Upper lobe of left lung (tissue), 6 donors: ENCODE data around the gene ALX4. TPM values are rescaled to one million over a fixed set of nuclear protein-coding genes. Genes with fewer than 3 reads are reported as not detected.

Source experiments
- ATAC-seq, 2 donors: fragments of 200-7000 bp; cut with Tn5 transposase; one replicate each; pipeline ENCODE4 v1.9.1; 2022; ENCODE audit warnings: mild to moderate bottlenecking in 2 of 2, moderate library complexity in 2 of 2; ENCODE audit not compliant: low FRiP score in 2 of 2
- DNase-seq, 2 donors: peaks; one replicate each; pipeline ENCODE4 v3.0.0-alpha.2; 2019 to 2020
- H3K27ac ChIP-seq, 4 donors: fragments of 200-600 bp; sonication (generic); one replicate each; pipeline ENCODE4 v1.5.1; 2016 to 2019
- H3K27me3 ChIP-seq, 4 donors: fragments of 200-600 bp; sonication (generic); one replicate each; pipeline ENCODE4 v1.5.1; 2017 to 2019
- H3K36me3 ChIP-seq, 4 donors: fragments of 200-600 bp; sonication (generic); one replicate each; pipeline ENCODE4 v1.5.1; 2016 to 2019
- H3K4me1 ChIP-seq, 4 donors: fragments of 200-600 bp; sonication (generic); one replicate each; pipeline ENCODE4 v1.5.1; 2018 to 2019
- H3K4me3 ChIP-seq, 4 donors: fragments of 200-600 bp; sonication (generic); one replicate each; pipeline ENCODE4 v1.5.1; 2017 to 2019; ENCODE audit warnings: mild to moderate bottlenecking in 2 of 4, moderate library complexity in 1 of 4
- H3K9me3 ChIP-seq, 4 donors: fragments of 200-600 bp; sonication (generic); one replicate each; pipeline ENCODE4 v1.5.1; 2018 to 2019
- CTCF ChIP-seq, 6 experiments: fragments of 450-650 bp in 4 of 6; fragments of 200-600 bp in 2 of 6; sonication (generic) in 2 of 6; IDR thresholded peaks; one replicate each; pipeline ENCODE4 v1.5.1; 2016 to 2019; ENCODE audit warnings: antibody characterized with exemption in 6 of 6
- EP300 ChIP-seq, 4 donors: sonication (generic); formaldehyde crosslinking; IDR thresholded peaks; one replicate each; pipeline ENCODE4 v1.5.1; 2017; ENCODE audit warnings: antibody characterized with exemption in 4 of 4, control low read depth in 2 of 4
- POLR2A ChIP-seq, 4 donors: fragments of 450-650 bp; IDR thresholded peaks; one replicate each; pipeline ENCODE4 v1.5.1; 2016 to 2017; ENCODE audit warnings: antibody characterized with exemption in 4 of 4, mild to moderate bottlenecking in 2 of 4
- POLR2AphosphoS5 ChIP-seq, 2 donors: sonication (generic); formaldehyde crosslinking; IDR thresholded peaks; one replicate each; pipeline ENCODE4 v1.5.1; 2017; ENCODE audit warnings: antibody characterized with exemption in 2 of 2
- WGBS, 2 donors: methylation state at CpG; one replicate each; pipeline ENCODE4 v1.1.5; 2017 to 2018; 5-methylcytosine and 5-hydroxymethylcytosine counted together
- total RNA-seq, 6 donors: library from RNA; depleted of rRNA in 4 of 6; stranded (reverse); fragments of >200 nt in 4 of 6; gene quantifications; one replicate each; pipeline versions ENCODE4 v1.1.0 to v1.2.1, GENCODE V29; 2016 to 2021
- donor health status: DM: no; HTN: no; CAD: no; lungs with moderate emphysema.
- donor health status: DM: no; HTN: yes; CAD: no; lungs with severe emphysema.

Gene ALX4
- total RNA-seq, 6 donors from 2014 or later, result not detected

GRCh38 chr11:44285756-44286155, 24.2 kb downstream of the ALX4 start:
- H3K4me1 ChIP-seq, result no peaks in the 10 kb centered on the region
- no peaks in the 10 kb centered on the region for H3K27me3 ChIP-seq
- WGBS, 2 donors, result 60 to 78% methylated on average over 2 of the region's 2 CpGs
- H3K36me3 ChIP-seq, result no peaks in the 10 kb centered on the region
- H3K27ac ChIP-seq, result no peak overlapping the region
- TF ChIP-seq POLR2A (IDR thresholded peaks at IDR 0.05), result no peak
- H3K4me3 ChIP-seq, result no peak overlapping the region
- ATAC-seq (no peak), DNase-seq (no peak)
- no peaks in the 10 kb centered on the region for H3K9me3 ChIP-seq

DNA sequence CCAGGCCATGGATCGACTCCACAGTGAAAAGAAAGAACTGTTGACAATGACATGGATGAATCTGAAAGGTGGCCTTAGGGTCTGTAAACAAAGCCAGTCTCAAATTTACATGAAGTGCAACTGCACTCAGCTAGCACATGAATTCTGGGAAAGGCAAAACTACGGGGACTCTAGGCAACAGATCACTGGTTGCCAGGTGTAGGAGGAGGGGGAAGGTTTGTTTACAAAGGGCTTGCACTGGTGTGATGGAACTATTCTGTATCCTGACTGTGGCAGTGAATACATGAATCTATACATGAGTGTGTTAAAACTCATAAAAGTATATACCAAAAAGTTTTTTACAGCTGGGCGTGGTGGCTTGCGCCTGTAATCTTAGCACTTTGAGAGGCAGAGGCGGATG, 27.3 kb downstream of the ALX4 start:
- no peaks in the 10 kb centered on the region for H3K27me3 ChIP-seq
- TF ChIP-seq CTCF (IDR thresholded peaks at IDR 0.05) (no peak), POLR2AphosphoS5 (IDR thresholded peaks at IDR 0.05) (no peak), EP300 (IDR thresholded peaks at IDR 0.05) (no peak), POLR2A (IDR thresholded peaks at IDR 0.05) (no peak)
- H3K36me3 ChIP-seq, result no peaks in the 10 kb centered on the region
- DNase-seq (no peak), ATAC-seq (no peak)
- H3K4me1 ChIP-seq, result no peaks in the 10 kb centered on the region
- no peak overlapping the region for H3K4me3 ChIP-seq
- H3K27ac ChIP-seq, result no peak overlapping the region
- no peaks in the 10 kb centered on the region for H3K9me3 ChIP-seq
- WGBS, 2 donors, result 76 to 86% methylated on average over 5 of the region's 5 CpGs

GRCh38 chr11:44281151-44281550, 28.8 kb downstream of the ALX4 start:
- ATAC-seq, result no peak
- H3K4me3 ChIP-seq, result no peak overlapping the region
- no peak for TF ChIP-seq EP300 (IDR thresholded peaks at IDR 0.05)
- no peak for TF ChIP-seq CTCF (IDR thresholded peaks at IDR 0.05)
- no peak for TF ChIP-seq POLR2A (IDR thresholded peaks at IDR 0.05)
- no peak for TF ChIP-seq POLR2AphosphoS5 (IDR thresholded peaks at IDR 0.05)
- H3K36me3 ChIP-seq, result no peaks in the 10 kb centered on the region
- H3K4me1 ChIP-seq, result no peaks in the 10 kb centered on the region
- H3K27ac ChIP-seq, result no peak overlapping the region
- DNase-seq, result no peak
- no peaks in the 10 kb centered on the region for H3K9me3 ChIP-seq
- H3K27me3 ChIP-seq, result no peaks in the 10 kb centered on the region
- 91 to 98% methylated on average over 9 of the region's 9 CpGs for WGBS, 2 donors

DNA sequence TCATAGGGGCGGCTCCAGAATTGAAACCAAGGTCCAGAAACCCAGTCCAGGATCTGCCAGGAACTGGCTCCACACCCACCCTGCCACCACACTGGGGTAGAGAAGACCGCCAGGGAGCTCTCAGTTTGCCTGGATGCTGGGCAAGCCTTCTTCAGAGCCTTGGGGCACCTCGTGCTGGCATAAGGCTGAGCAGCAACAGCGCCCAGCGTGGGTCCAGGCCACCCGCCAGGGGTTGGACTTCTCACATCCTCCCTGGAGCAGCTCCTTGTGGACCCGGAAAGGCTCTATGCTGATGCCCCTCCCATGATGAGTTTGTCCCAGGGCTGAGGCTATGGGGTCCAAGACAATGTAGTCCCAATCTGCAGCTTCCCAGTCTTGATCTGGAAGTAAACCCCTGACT, 29.7 kb downstream of the ALX4 start:
- no peaks in the 10 kb centered on the region for H3K36me3 ChIP-seq
- H3K9me3 ChIP-seq, result no peaks in the 10 kb centered on the region
- H3K27me3 ChIP-seq, result no peaks in the 10 kb centered on the region
- DNase-seq (no peak), ATAC-seq (no peak)
- no peak for TF ChIP-seq POLR2A (IDR thresholded peaks at IDR 0.05)
- TF ChIP-seq EP300 (IDR thresholded peaks at IDR 0.05), result no peak
- TF ChIP-seq CTCF (IDR thresholded peaks at IDR 0.05), result no peak
- no peak for TF ChIP-seq POLR2AphosphoS5 (IDR thresholded peaks at IDR 0.05)
- WGBS, 2 donors, result 89 to 100% methylated on average over 3 to 7 of the region's 7 CpGs
- no peaks in the 10 kb centered on the region for H3K4me1 ChIP-seq
- H3K4me3 ChIP-seq, result no peak overlapping the region
- no peak overlapping the region for H3K27ac ChIP-seq

DNA sequence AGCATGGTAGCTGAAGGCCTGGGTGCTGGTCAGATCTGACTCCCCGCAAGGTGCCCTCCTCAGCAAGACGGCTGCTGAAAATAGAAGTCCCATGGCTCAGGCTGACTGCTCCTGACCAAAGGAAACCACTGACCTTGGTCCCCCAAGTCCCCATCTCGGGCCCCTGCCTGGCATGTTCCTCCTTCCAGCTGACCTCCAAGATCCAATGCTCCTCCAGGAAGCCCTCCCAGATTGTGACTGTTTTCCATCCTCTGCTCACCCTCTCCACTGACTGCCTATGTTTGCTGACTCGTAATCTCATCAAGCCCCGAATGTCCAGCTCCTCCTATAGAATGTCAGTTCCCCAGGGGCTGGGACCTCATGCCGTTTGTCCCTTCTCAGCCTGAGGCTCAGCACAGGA, 30.5 kb downstream of the ALX4 start:
- TF ChIP-seq EP300 (IDR thresholded peaks at IDR 0.05) (no peak), CTCF (IDR thresholded peaks at IDR 0.05) (no peak), POLR2AphosphoS5 (IDR thresholded peaks at IDR 0.05) (no peak), POLR2A (IDR thresholded peaks at IDR 0.05) (no peak)
- Histone ChIP-seq H3K4me3 (no peak overlapping the region), H3K27me3 (no peaks in the 10 kb centered on the region), H3K27ac (no peak overlapping the region), H3K36me3 (no peaks in the 10 kb centered on the region), H3K9me3 (no peaks in the 10 kb centered on the region), H3K4me1 (no peaks in the 10 kb centered on the region)
- WGBS, 2 donors, result 86 to 87% methylated on average over 6 of the region's 6 CpGs
- DNase-seq, result no peak
- no peak for ATAC-seq
